Measurements from ENCODE around the gene HMGB4.

The HMGB4 gene

GRCh38 chr1:33895976-33896375, 32.1 kb downstream of the HMGB4 start:
- FAIRE-seq (no peak), DNase-seq (ENCODE audit: insufficient read length, low spot score) (no peak)

- FAIRE-seq (no peak), DNase-seq (ENCODE audit: insufficient read length, low spot score) (no peak)
These were observed 33.3 kb downstream of the HMGB4 start for GRCh38 chr1:33897092-33897725.

- no peak for FAIRE-seq
- DNase-seq (ENCODE audit: insufficient read length, low spot score), result no peak
These were observed 34.5 kb downstream of the HMGB4 start for GRCh38 chr1:33898406-33898805.

- DNase-seq (ENCODE audit: insufficient read length, low spot score), result no peak
- no peak for FAIRE-seq
These were observed 35.0 kb downstream of the HMGB4 start for GRCh38 chr1:33898881-33899280.

GRCh38 chr1:33899746-33900145, 35.9 kb downstream of the HMGB4 start:
- no peak for DNase-seq (ENCODE audit: insufficient read length, low spot score)
- no peak for FAIRE-seq

- DNase-seq (ENCODE audit: insufficient read length, low spot score) (no peak), FAIRE-seq (no peak)
These were observed 38.8 kb downstream of the HMGB4 start for GRCh38 chr1:33902486-33903209.

GRCh38 chr1:33903210-33903589, 39.3 kb downstream of the HMGB4 start:
- FAIRE-seq (no peak), DNase-seq (ENCODE audit: insufficient read length, low spot score) (no peak)

GRCh38 chr1:33905241-33905640, 41.4 kb downstream of the HMGB4 start:
- FAIRE-seq (no peak), DNase-seq (ENCODE audit: insufficient read length, low spot score) (no peak)

GRCh38 chr1:33906156-33906555, 42.3 kb downstream of the HMGB4 start:
- DNase-seq (ENCODE audit: insufficient read length, low spot score), result no peak
- no peak for FAIRE-seq

- FAIRE-seq, result no peak
- no peak for DNase-seq (ENCODE audit: insufficient read length, low spot score)
These were observed 44.6 kb downstream of the HMGB4 start for GRCh38 chr1:33908324-33908956.

Data from HTR-8/SVneo (cell line).